IMR-90 (cell line): ENCODE results near the gene SAMM50. TPM values are rescaled to one million over a fixed set of nuclear protein-coding genes. Genes with fewer than 3 reads are reported as not detected.

Source experiments
- ATAC-seq: fragments of 200-7000 bp; cut with Tn5 transposase; 2 replicates; pipeline ENCODE4 v1.9.1; 2020; ENCODE audit warnings: low read depth, mild to moderate bottlenecking, moderate library complexity
- BruUV-seq: library from RNA; stranded (reverse); fragments of 400-500 nt; replicated peaks from 2 replicates; lab custom pipeline; 2021; lab: Mats Ljungman, UMichigan
- CTCF ChIA-PET: fragments of 300-600 bp; formaldehyde crosslinking; extraction: SDS; loops from one replicate; lab custom pipeline; 2021; ENCODE audit warnings: antibody characterized with exemption; lab: Yijun Ruan, JAX
- POLR2A ChIA-PET: fragments of 300-600 bp; sonication (Branson Sonifier 250); formaldehyde crosslinking; loops from one replicate; lab custom pipeline; 2022; ENCODE audit warnings: antibody characterized with exemption; ENCODE audit not compliant: unreplicated experiment; lab: Charles Lee
- DNase-seq: peaks from one replicate; pipeline ENCODE4 v3.0.0; 2013
- H2AFZ ChIP-seq: replicated peaks from 2 replicates; pipeline ENCODE3; 2013; ENCODE audit warnings: low read length, mild to moderate bottlenecking; ENCODE audit not compliant: poor library complexity
- H2AK5ac ChIP-seq: 2 replicates; pipeline ENCODE4 v1.6.1; 2013; ENCODE audit warnings: low read depth, low read length, inconsistent platforms
- H2AK9ac ChIP-seq: replicated peaks from 2 replicates; pipeline ENCODE3; 2013; ENCODE audit warnings: mild to moderate bottlenecking, low read depth, low read length, moderate library complexity; ENCODE audit not compliant: poor library complexity
- H2BK120ac ChIP-seq: 2 replicates; pipeline ENCODE4 v1.6.1; 2013; ENCODE audit warnings: low read depth, low read length, inconsistent platforms
- H2BK15ac ChIP-seq: 3 replicates; pipeline ENCODE4 v1.6.1; 2013; ENCODE audit warnings: low read depth, low read length, inconsistent platforms
- H2BK20ac ChIP-seq: 2 replicates; pipeline ENCODE4 v1.6.1; 2013; ENCODE audit warnings: low read depth, mild to moderate bottlenecking, inconsistent platforms, low read length, moderate library complexity
- H2BK5ac ChIP-seq: 2 replicates; pipeline ENCODE4 v1.6.1; 2013; ENCODE audit warnings: mild to moderate bottlenecking, low read depth, low read length, inconsistent platforms; ENCODE audit not compliant: poor library complexity, severe bottlenecking
- H3K14ac ChIP-seq: replicated peaks from 2 replicates; pipeline ENCODE4 v1.6.1; 2013; ENCODE audit warnings: low read depth, low read length, inconsistent platforms
- H3K18ac ChIP-seq: 2 replicates; pipeline ENCODE4 v1.6.1; 2013; ENCODE audit warnings: low read depth, low read length, control low read depth
- H3K23ac ChIP-seq: 2 replicates; pipeline ENCODE4 v1.6.1; 2013; ENCODE audit warnings: low read depth, low read length, inconsistent platforms
- H3K27ac ChIP-seq: 2 replicates; pipeline ENCODE4 v1.5.1; 2013; ENCODE audit warnings: mild to moderate bottlenecking, control low read depth, low read length; ENCODE audit not compliant: insufficient read depth
- H3K27me3 ChIP-seq: 2 replicates; pipeline ENCODE4 v1.6.1; 2013; ENCODE audit warnings: low read length; ENCODE audit not compliant: control insufficient read depth, insufficient read depth
- H3K36me3 ChIP-seq: 2 replicates; pipeline ENCODE4 v1.6.1; 2013; ENCODE audit warnings: low read length, mixed read lengths; ENCODE audit not compliant: control insufficient read depth, insufficient read depth
- H3K4ac ChIP-seq: 2 replicates; pipeline ENCODE4 v1.6.1; 2013; ENCODE audit warnings: low read depth, low read length, inconsistent platforms
- H3K4me1 ChIP-seq: 2 replicates; pipeline ENCODE4 v1.6.1; 2013; ENCODE audit warnings: low read length, mixed read lengths; ENCODE audit not compliant: control insufficient read depth, insufficient read depth
- H3K4me2 ChIP-seq: 2 replicates; pipeline ENCODE4 v1.6.1; 2013; ENCODE audit warnings: low read depth, mild to moderate bottlenecking, control low read depth, low read length, moderate library complexity
- H3K4me3 ChIP-seq: 2 replicates; pipeline ENCODE4 v1.5.1; 2013; ENCODE audit warnings: low read depth, mild to moderate bottlenecking, control low read depth, low read length, moderate library complexity; ENCODE audit not compliant: insufficient read depth
- H3K56ac ChIP-seq: 2 replicates; pipeline ENCODE4 v1.6.1; 2013; ENCODE audit warnings: low read length, inconsistent platforms; ENCODE audit not compliant: insufficient read depth; ENCODE audit errors: extremely low read depth
- H3K79me1 ChIP-seq, 2 experiments: 2 replicates each; pipeline ENCODE4 v1.6.1; 2013; ENCODE audit warnings: low read length in 2 of 2, inconsistent platforms in 1 of 2, low read depth in 1 of 2
- H3K9ac ChIP-seq: 2 replicates; pipeline ENCODE4 v1.6.1; 2013; ENCODE audit warnings: low read depth, low read length, control low read depth
- H3K9me1 ChIP-seq: 2 replicates; pipeline ENCODE4 v1.6.1; 2013; ENCODE audit warnings: low read length, inconsistent platforms; ENCODE audit not compliant: insufficient read depth
- H3K9me3 ChIP-seq: 2 replicates; pipeline ENCODE4 v1.6.1; 2013; ENCODE audit warnings: low read length; ENCODE audit not compliant: control insufficient read depth, insufficient read depth
- H4K20me1 ChIP-seq: 2 replicates; pipeline ENCODE4 v1.6.1; 2013; ENCODE audit warnings: low read length, inconsistent platforms; ENCODE audit not compliant: insufficient read depth
- H4K5ac ChIP-seq: 2 replicates; pipeline ENCODE4 v1.6.1; 2013; ENCODE audit warnings: mild to moderate bottlenecking, low read depth, low read length, control low read depth
- H4K8ac ChIP-seq, 2 experiments: 2 replicates each; pipeline ENCODE4 v1.6.1; 2013; ENCODE audit warnings: low read depth in 2 of 2, low read length in 2 of 2, control low read depth in 1 of 2, inconsistent platforms in 1 of 2
- H4K91ac ChIP-seq: 2 replicates; pipeline ENCODE4 v1.6.1; 2013; ENCODE audit warnings: low read depth, low read length, inconsistent platforms; ENCODE audit not compliant: insufficient read depth
- BHLHE40 ChIP-seq: fragments of 150-350 bp; IDR thresholded peaks from 2 replicates; pipeline ENCODE4 v1.6.1; 2016; ENCODE audit warnings: mild to moderate bottlenecking, low read depth, low read length
- CEBPB ChIP-seq: IDR thresholded peaks from 2 replicates; pipeline ENCODE4 v1.6.1; 2012; ENCODE audit warnings: low read depth, low read length, improper control_type of control experiment
- CHD1 ChIP-seq: IDR thresholded peaks from 2 replicates; pipeline ENCODE4 v1.6.1; 2012; ENCODE audit warnings: low read depth, low read length, improper control_type of control experiment
- FOS ChIP-seq: fragments of 150-350 bp; IDR thresholded peaks from 2 replicates; pipeline ENCODE4 v1.6.1; 2016; ENCODE audit warnings: low read depth, low read length
- MAFK ChIP-seq: IDR thresholded peaks from 2 replicates; pipeline ENCODE4 v1.6.1; 2012; ENCODE audit warnings: low read depth, low read length, improper control_type of control experiment
- MAZ ChIP-seq: IDR thresholded peaks from 2 replicates; pipeline ENCODE4 v1.6.1; 2012; ENCODE audit warnings: low read depth, mild to moderate bottlenecking, low read length, improper control_type of control experiment, moderate library complexity, borderline replicate concordance
- MXI1 ChIP-seq: IDR thresholded peaks from 2 replicates; pipeline ENCODE4 v1.6.1; 2012; ENCODE audit warnings: low read depth, mild to moderate bottlenecking, low read length, moderate library complexity, borderline replicate concordance
- NFE2L2 ChIP-seq: fragments of 150-350 bp; IDR thresholded peaks from 2 replicates; pipeline ENCODE4 v1.6.1; 2016; ENCODE audit warnings: low read depth, mild to moderate bottlenecking, low read length
- POLR2A ChIP-seq: IDR thresholded peaks from 2 replicates; pipeline ENCODE4 v1.6.1; 2012; ENCODE audit warnings: mild to moderate bottlenecking, low read depth, low read length
- RAD21 ChIP-seq: IDR thresholded peaks from 2 replicates; pipeline ENCODE4 v1.6.1; 2012; ENCODE audit warnings: low read length, improper control_type of control experiment
- RCOR1 ChIP-seq: IDR thresholded peaks from 2 replicates; pipeline ENCODE4 v1.6.1; 2012; ENCODE audit warnings: mild to moderate bottlenecking, low read length, improper control_type of control experiment; ENCODE audit not compliant: insufficient replicate concordance
- RFX5 ChIP-seq: IDR thresholded peaks from 2 replicates; pipeline ENCODE4 v1.8.0; 2012; ENCODE audit warnings: low read depth, mild to moderate bottlenecking, low read length, moderate library complexity
- SMC3 ChIP-seq: fragments of 150-350 bp; IDR thresholded peaks from 2 replicates; pipeline ENCODE4 v1.6.1; 2016; ENCODE audit warnings: low read depth, mild to moderate bottlenecking, antibody characterized with exemption, low read length, moderate library complexity
- WGBS, 2 experiments: methylation state at CpG; one replicate each; pipeline versions ENCODE4 v1.1.5 to v1.1.7; 2013; ENCODE audit warnings: missing lambda C conversion rate in 2 of 2; ENCODE audit not compliant: insufficient read length in 1 of 2; ENCODE audit errors: extremely low coverage in 2 of 2; 5-methylcytosine and 5-hydroxymethylcytosine counted together
- dilution Hi-C: fragments of 300-500 bp; cut with HindIII; formaldehyde crosslinking; loops from one replicate; pipeline ENCODE4 v1.14.3; 2018; ENCODE audit warnings: low sequenced_read_pairs; ENCODE audit not compliant: unreplicated experiment
- in situ Hi-C: fragments of 300-500 bp; cut with MboI; formaldehyde crosslinking; loops from 3 replicates; pipeline ENCODE4 v1.14.3; 2019; ENCODE audit warnings: low sequenced_read_pairs, inconsistent platforms, mixed read lengths
- intact Hi-C: fragments of 100-400 bp; cut with micrococcal nuclease; formaldehyde crosslinking; loops from 2 replicates; pipeline ENCODE4 v1.10.0; 2022
- polyA plus RNA-seq, 3 experiments: library from polyadenylated mRNA; depleted of rRNA; stranded (reverse); fragments of >200 nt; gene quantifications; 2 replicates each; pipeline ENCODE4 v1.2.3, GENCODE V29; 2012; ENCODE audit warnings: low replicate concordance in 1 of 3
- total RNA-seq: library from RNA; depleted of rRNA; stranded (reverse); fragments of >200 nt; gene quantifications from 2 replicates; pipeline ENCODE4 v1.2.3, GENCODE V29; 2012
- TF ChIP-seq, protein P1 (sequence below): conservative IDR thresholded peaks from 2 replicates; pipeline ENCODE4 v1.5.1; 2012; ENCODE audit warnings: mild to moderate bottlenecking, low read depth, low read length, improper control_type of control experiment
- TF ChIP-seq, protein P2 (sequence below): fragments of 150-350 bp; IDR thresholded peaks from 2 replicates; pipeline ENCODE4 v1.6.1; 2017; ENCODE audit warnings: mild to moderate bottlenecking, antibody characterized with exemption, low read length, low read depth
- TF ChIP-seq, protein P3 (sequence below): fragments of 150-350 bp; IDR thresholded peaks from 2 replicates; pipeline ENCODE4 v1.6.1; 2016; ENCODE audit warnings: low read depth, mild to moderate bottlenecking, low read length, moderate library complexity, borderline replicate concordance

SAMM50 gene
- total and polyA plus RNA-seq, 2 of the 4 experiments (the other 2 are of a cell fraction), result 40.6 to 43.7 TPM

DNA sequence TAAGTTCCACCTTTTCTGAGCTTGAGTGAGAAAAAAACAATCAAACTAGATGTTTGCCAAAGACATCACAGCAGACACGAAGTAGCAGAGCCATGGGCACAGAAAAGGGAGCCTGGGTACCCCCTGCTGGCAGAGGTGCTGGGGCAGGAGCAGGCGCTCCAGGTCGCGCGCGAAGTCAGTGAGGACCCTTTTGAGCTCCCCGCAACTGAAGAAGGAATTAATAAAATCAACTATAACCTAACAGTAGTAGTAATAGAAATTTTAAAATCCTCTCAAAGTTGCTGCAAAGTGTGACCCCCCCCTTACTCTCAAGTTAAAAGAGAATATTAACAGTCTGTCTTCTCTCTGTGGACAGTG, 48.8 kb downstream of the SAMM50 start:
- DNase-seq (no peak), ATAC-seq (no peak)
- H2AK9ac ChIP-seq, result no peak overlapping the region
- intact Hi-C loops, result no loop called here
- no peak overlapping the region for H4K5ac ChIP-seq
- TF ChIP-seq RCOR1 (no peak), NFE2L2 (no peak), RAD21 (no peak), RFX5 (no peak), MAZ (no peak), FOS (no peak), SMC3 (no peak), MAFK (no peak), CHD1 (no peak), BHLHE40 (no peak), MXI1 (no peak), POLR2A (no peak), CEBPB (no peak)
- TF ChIP-seq, protein P1, sequence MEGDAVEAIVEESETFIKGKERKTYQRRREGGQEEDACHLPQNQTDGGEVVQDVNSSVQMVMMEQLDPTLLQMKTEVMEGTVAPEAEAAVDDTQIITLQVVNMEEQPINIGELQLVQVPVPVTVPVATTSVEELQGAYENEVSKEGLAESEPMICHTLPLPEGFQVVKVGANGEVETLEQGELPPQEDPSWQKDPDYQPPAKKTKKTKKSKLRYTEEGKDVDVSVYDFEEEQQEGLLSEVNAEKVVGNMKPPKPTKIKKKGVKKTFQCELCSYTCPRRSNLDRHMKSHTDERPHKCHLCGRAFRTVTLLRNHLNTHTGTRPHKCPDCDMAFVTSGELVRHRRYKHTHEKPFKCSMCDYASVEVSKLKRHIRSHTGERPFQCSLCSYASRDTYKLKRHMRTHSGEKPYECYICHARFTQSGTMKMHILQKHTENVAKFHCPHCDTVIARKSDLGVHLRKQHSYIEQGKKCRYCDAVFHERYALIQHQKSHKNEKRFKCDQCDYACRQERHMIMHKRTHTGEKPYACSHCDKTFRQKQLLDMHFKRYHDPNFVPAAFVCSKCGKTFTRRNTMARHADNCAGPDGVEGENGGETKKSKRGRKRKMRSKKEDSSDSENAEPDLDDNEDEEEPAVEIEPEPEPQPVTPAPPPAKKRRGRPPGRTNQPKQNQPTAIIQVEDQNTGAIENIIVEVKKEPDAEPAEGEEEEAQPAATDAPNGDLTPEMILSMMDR, result no peak
- TF ChIP-seq, protein P2, sequence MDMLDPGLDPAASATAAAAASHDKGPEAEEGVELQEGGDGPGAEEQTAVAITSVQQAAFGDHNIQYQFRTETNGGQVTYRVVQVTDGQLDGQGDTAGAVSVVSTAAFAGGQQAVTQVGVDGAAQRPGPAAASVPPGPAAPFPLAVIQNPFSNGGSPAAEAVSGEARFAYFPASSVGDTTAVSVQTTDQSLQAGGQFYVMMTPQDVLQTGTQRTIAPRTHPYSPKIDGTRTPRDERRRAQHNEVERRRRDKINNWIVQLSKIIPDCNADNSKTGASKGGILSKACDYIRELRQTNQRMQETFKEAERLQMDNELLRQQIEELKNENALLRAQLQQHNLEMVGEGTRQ, result no peak
- TF ChIP-seq, protein P3, sequence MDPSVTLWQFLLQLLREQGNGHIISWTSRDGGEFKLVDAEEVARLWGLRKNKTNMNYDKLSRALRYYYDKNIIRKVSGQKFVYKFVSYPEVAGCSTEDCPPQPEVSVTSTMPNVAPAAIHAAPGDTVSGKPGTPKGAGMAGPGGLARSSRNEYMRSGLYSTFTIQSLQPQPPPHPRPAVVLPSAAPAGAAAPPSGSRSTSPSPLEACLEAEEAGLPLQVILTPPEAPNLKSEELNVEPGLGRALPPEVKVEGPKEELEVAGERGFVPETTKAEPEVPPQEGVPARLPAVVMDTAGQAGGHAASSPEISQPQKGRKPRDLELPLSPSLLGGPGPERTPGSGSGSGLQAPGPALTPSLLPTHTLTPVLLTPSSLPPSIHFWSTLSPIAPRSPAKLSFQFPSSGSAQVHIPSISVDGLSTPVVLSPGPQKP, result no peak
- no peak overlapping the region for H2AK5ac ChIP-seq
- BruUV-seq, result no TSS peak
- no peaks in the 10 kb centered on the region for H4K20me1 ChIP-seq
- H3K4me1 ChIP-seq, result no peaks in the 10 kb centered on the region
- H3K27ac ChIP-seq, result no peak overlapping the region
- no peak overlapping the region for H2BK15ac ChIP-seq
- ChIA-PET CTCF (interaction anchor here (1.1 kb wide), 1 partner anchor 622 kb away, joined by 3 read pairs; no protein-coding TSS in a partner anchor), POLR2A (no interaction called here)
- H3K23ac ChIP-seq, result no peak overlapping the region
- H3K18ac ChIP-seq, result no peak overlapping the region
- H3K4me3 ChIP-seq, result no peak overlapping the region
- no peak overlapping the region for H3K9ac ChIP-seq
- no peaks in the 10 kb centered on the region for H3K27me3 ChIP-seq
- no peak overlapping the region for H4K8ac ChIP-seq
- no peak overlapping the region for H4K91ac ChIP-seq
- H2BK20ac ChIP-seq, result no peak overlapping the region
- no peak overlapping the region for H3K4me2 ChIP-seq
- no peak overlapping the region for H2AFZ ChIP-seq
- dilution Hi-C loops, result no loop called here
- H2BK120ac ChIP-seq, result no peak overlapping the region
- H3K4ac ChIP-seq, result no peak overlapping the region
- no peak overlapping the region for H3K56ac ChIP-seq
- H3K14ac ChIP-seq, result no peak overlapping the region
- in situ Hi-C loops, result no loop called here
- no peak overlapping the region for H2BK5ac ChIP-seq
- H3K79me1 ChIP-seq, result no peaks in the 10 kb centered on the region
- H3K9me1 ChIP-seq, result peaks cover 3% of the 10 kb centered on the region; the same call in 1 of the 2 replicates
- no CpG with 5 or more reads among the region's 7 CpGs for WGBS, 2 experiments
- H3K9me3 ChIP-seq, result peaks cover 7% of the 10 kb centered on the region
- H3K36me3 ChIP-seq, result peaks cover 4% of the 10 kb centered on the region; the same call in 1 of the 2 replicates
